ENCODE data around the gene ZNF185.
"Not testable (repeated sequence)": the region's sequence is repeated elsewhere in the genome, so short reads cannot be mapped to it uniquely, and the experiment has no call there.

Gene ZNF185

DNA sequence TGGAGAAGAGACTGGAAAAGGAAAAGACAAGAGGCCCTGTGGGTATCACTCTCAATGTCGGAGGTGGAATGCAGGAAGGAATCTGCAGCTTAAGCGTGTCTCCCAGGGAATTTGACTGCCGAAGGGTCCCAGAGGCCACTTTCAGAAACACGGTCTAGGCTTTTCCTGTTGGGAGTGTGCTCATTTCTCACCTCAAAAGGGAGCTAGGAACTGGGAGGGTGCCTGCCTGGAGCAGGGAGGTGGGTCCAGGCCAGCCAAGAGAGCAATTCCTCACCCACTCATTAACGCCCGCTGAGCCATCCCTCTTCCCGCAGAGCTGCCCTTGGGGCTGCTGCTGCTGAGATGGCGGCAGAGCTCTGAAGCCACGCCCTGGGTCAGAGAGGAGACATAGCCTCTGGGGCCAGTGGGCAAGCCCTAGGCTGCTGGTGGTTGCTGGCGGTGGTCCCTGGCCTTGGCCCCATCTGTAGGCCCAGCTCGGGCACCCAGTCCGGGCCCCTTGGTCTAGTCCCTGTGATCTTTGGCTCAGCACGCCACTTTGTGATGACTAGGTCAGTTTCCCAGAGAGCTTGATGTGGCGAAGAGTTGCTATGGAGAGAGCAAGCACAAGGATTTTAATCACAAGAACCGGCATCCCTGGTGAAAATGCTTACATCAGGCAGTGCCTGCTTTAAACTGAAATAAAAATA is 4.1 kb downstream of the ZNF185 start:
- FAIRE-seq (no peak), DNase-seq (ENCODE audit: insufficient read length, low spot score) (no peak)

DNA sequence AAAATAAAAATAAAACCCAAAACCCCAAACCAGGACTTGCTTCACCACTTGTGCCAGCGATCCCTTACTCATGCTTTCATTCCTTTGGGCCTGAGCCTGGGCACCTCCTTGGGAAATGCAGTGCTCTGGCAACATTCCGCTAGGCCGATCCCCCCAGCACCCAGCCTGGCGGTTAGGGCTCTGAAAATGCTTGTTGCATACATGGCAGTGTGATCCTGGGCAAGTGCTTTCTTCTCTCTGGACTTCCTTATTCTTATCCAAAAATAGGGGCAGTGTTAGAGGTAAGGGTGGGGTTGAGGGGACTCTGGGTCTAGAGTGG is 4.6 kb downstream of the ZNF185 start:
- FAIRE-seq (no peak), DNase-seq (ENCODE audit: insufficient read length, low spot score) (no peak)
- no peak for TF ChIP-seq POLR2A (IDR thresholded peaks at IDR 0.05; ENCODE audit: low read depth, low read length)

More for the DNA sequence above, 4.1 kb downstream of the ZNF185 start:
- no peak for TF ChIP-seq POLR2A (IDR thresholded peaks at IDR 0.05; ENCODE audit: low read depth, low read length)

- no peak for TF ChIP-seq POLR2A (IDR thresholded peaks at IDR 0.05; ENCODE audit: low read depth, low read length)
- FAIRE-seq (no peak), DNase-seq (ENCODE audit: insufficient read length, low spot score) (no peak)
Measured at GRCh38 chrX:152903589-152903988, 5.7 kb downstream of the ZNF185 start.

DNA sequence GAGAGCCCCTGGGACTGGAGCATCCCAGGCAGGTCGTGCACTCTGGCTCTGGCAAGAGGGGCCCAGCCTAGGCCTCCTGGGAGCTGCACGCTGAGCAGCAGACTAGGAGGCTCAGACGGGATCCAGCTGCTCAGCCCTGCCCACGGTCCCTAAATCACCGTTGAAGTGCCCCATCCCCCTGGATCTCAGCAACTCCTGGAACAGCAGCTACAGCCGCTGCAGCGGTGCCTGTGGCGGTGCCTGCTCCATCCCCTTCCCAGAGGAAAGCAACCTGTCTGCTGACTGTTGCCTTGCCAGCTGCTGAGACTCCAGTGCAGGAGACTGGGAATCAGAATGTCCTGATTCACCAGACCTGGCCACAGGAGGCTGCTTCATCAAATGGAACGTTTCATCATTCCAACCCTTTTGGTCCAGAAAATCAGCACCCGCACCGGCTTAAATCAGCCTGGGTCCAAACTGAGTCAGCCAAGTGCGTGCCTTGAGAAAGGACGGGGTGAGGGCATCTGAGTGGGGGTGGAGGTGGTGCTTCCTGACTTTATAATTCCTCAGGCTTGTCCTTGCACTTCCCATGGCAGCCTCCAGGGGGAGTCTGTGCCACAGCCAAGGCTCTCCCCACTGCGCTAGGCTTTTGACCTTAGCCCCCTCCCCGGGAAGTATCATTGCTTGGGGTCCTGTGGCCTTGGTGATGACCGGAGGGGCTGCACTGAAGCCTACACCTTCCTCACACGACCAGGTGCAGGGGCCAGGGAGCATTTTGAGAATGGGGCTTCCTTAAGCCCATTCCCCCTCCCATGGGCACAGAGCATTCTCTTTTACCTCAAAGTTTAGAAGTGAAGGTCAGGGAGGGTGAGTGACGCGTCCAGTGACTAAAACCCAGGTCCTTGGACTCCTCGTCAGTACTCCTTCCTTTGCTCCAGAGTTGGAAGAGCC is 6.5 kb downstream of the ZNF185 start:
- DNase-seq (ENCODE audit: insufficient read length, low spot score) (peak; percentile 80), FAIRE-seq (peak; percentile 23)
- no peak for TF ChIP-seq POLR2A (IDR thresholded peaks at IDR 0.05; ENCODE audit: low read depth, low read length)

- DNase-seq (ENCODE audit: insufficient read length, low spot score) (no peak), FAIRE-seq (no peak)
Measured at GRCh38 chrX:152905081-152905420, 7.2 kb downstream of the ZNF185 start.

DNA sequence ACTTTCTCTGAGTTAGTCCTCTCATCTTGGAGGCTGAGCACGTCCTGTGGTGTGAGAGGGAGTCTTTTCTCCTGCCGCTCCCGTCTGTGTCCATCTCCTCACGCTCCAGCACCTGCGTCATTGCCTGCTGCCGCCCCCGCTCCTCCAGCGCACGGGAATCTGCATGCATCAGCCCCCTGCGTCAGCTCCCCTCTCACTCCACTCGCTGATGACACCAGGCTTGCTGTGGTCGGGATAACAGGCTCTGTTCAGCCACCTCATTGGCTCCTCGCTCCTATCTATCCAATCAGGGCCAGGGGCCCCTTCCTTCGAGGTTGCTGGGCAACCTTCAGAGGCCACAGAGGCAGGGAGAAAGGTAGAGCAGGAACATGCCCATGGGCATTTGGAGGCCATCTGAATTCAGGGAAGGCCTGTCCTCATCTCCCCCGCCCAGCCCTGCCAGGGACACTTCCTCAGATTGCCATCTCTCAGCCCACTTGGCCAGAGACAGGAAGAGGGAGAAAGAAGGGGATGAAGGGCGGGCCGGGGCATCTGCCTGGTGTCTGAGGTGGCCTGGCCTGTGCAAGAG is 9.3 kb downstream of the ZNF185 start:
- no peak for DNase-seq (ENCODE audit: insufficient read length, low spot score)
- no peak for TF ChIP-seq POLR2A (IDR thresholded peaks at IDR 0.05; ENCODE audit: low read depth, low read length)
- FAIRE-seq: no peak

More at GRCh38 chrX:152905081-152905420, 7.2 kb downstream of the ZNF185 start:
- TF ChIP-seq POLR2A (IDR thresholded peaks at IDR 0.05; ENCODE audit: low read depth, low read length): no peak

DNA sequence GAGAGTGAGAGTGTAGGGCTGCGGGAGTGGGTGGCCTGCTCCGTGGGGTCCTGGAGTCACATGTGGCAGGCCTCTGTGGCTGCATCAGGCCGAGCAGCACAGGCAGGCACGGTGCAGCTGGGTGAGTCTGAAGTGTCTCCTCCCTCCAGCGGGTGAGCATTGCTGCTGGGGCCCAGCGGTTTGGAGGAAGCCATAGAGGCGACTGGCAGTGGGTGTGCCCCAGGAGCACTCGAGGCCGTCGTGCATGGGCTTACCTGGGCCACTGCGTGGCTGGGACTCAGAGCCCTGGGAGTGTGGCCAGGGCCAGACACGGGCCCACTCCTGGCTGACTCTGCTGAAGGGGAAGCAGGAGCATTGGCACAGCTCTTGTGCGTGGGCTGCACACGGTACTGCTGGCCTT is 10.6 kb downstream of the ZNF185 start:
- no peak for DNase-seq (ENCODE audit: insufficient read length, low spot score)
- TF ChIP-seq POLR2A (IDR thresholded peaks at IDR 0.05; ENCODE audit: low read depth, low read length): no peak
- FAIRE-seq: no peak

DNA sequence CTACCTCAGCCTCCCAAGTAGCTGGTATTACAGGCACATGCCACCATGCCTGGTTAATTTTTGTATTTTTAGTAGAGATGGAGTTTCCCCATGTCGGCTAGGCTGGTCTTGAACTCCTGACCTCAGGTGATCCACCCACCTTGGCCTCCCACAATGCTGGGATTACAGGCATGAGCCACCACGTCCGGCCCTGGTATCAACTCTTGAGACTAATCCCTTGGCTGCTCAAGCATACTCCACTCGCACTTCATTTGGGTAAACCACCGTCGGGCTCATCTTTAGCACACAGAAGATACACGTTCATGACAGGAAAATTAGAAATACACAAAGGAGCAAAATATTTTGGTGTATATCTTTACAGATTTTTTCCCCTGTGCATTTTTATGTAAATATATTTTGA is 12.2 kb downstream of the ZNF185 start:
- FAIRE-seq; DNase-seq (ENCODE audit: insufficient read length, low spot score): not testable (repeated sequence)

DNA sequence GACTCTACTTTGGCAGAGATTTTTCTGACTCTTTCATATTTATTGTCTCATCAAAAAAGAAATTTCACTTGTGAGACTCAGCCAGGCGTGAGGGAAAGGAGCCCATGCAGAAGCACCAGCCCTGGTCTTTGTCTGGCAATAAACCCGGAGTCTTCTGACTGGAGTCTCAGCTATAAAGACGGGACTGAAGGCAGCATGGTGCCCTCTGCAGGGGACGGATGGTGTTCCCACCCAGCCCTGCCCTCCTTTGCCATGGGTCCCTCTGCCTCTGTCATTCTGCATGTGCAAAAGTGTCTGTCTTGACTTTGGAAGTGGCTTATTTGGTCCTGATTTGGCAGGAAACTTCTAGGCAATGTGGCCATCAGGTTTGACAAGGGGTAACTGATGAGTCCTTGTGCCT is 14.2 kb downstream of the ZNF185 start:
- FAIRE-seq (no peak), DNase-seq (ENCODE audit: insufficient read length, low spot score) (no peak)
- TF ChIP-seq POLR2A (IDR thresholded peaks at IDR 0.05; ENCODE audit: low read depth, low read length): no peak

- no peak for TF ChIP-seq POLR2A (IDR thresholded peaks at IDR 0.05; ENCODE audit: low read depth, low read length)
- FAIRE-seq: no peak
- DNase-seq (ENCODE audit: insufficient read length, low spot score): no peak
Measured at GRCh38 chrX:152912641-152913040, 14.8 kb downstream of the ZNF185 start.

DNA sequence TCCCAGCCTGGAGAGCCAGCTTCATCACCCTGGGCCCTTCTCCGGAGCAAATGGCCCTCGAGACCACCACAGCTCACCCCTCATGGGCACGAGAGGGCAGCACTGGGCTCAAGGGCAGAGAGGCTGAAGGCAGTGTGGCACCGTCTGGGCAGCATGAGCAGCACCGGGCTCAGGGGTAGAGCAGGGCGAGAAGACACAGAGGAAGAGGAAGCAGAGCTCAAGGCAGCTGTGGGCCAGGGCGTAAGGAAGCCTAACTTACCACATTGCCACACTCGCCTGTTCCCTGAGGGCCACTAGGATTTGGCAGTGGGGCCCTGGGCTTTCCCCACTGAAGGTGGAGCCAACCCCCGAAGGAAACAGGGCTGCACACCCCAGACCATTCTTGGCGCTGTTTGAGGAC is 15.5 kb downstream of the ZNF185 start:
- DNase-seq (ENCODE audit: insufficient read length, low spot score): no peak
- TF ChIP-seq POLR2A (IDR thresholded peaks at IDR 0.05; ENCODE audit: low read depth, low read length): no peak
- FAIRE-seq: no peak

- no peak for TF ChIP-seq POLR2A (IDR thresholded peaks at IDR 0.05; ENCODE audit: low read depth, low read length)
- DNase-seq (ENCODE audit: insufficient read length, low spot score) (no peak), FAIRE-seq (no peak)
Measured at GRCh38 chrX:152913910-152914309, 16.0 kb downstream of the ZNF185 start.

GRCh38 chrX:152915541-152916241 is 17.8 kb downstream of the ZNF185 start:
- TF ChIP-seq POLR2A (IDR thresholded peaks at IDR 0.05; ENCODE audit: low read depth, low read length): no peak
- peak; percentile 86 for FAIRE-seq
- peak; percentile 59 for DNase-seq (ENCODE audit: insufficient read length, low spot score)
